ENCODE data around the gene ABHD5. TPM values are rescaled to one million over a fixed set of nuclear protein-coding genes. Genes with fewer than 3 reads are reported as not detected.

The ABHD5 gene
- total and polyA plus RNA-seq, 2 of the 8 experiments (the other 6 are each of a cell fraction or from before 2014, with no cell fraction given), result 10.5 to 16.4 TPM

DNA sequence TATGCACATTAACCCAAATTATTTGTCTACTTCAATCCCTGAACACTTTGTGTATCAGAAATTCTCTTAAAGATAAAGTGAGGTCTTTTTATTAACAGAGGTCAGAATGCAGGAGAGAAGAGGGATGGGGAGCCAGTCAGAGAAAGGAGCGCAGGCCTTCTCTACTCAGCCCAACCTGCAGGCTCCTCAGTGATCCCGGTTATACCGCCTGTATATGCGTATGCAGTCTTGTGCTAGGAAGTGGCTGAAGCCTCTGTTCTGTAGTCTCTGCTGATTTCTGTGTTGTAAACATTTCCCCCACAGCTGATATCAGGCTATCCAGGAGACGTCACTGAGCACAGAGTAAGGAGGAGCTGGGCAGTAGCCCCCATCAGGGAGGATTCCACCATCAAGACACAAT lies 57.9 kb downstream of the ABHD5 start:
- no peak overlapping the region for H3K14ac ChIP-seq (ENCODE audit: insufficient read length)
- no peaks in the 10 kb centered on the region; a peak in 2 of 7 replicates for H3K27me3 ChIP-seq (replicated peaks in 1 of 4; ENCODE audit: control insufficient read depth in 3 of 4, extremely low read depth in 1 of 4, insufficient read depth in 3 of 4, low read length in 3 of 4)
- peaks cover 7 to 10% of the 10 kb centered on the region in 2 experiments; a peak in 3 of 4 replicates for H3K9me3 ChIP-seq (ENCODE audit: insufficient read depth in 2 of 2, low read depth in 1 of 2, low read length in 1 of 2)
- H3K23me2 ChIP-seq (ENCODE audit: low read depth, low read length), result no peaks in the 10 kb centered on the region
- no peak for DNase-seq (ENCODE audit: low read depth in 1 of 2, low spot score in 2 of 2)
- H3K79me1 ChIP-seq (ENCODE audit: low read depth, low read length), result no peaks in the 10 kb centered on the region
- no peak overlapping the region for H2BK20ac ChIP-seq (ENCODE audit: low read length)
- TF ChIP-seq JUN (IDR thresholded peaks at IDR 0.05; ENCODE audit: low read depth, low read length) (no peak), CBX8 (IDR thresholded peaks at IDR 0.05; ENCODE audit: borderline replicate concordance, low read depth, low read length) (no peak), BACH1 (IDR thresholded peaks at IDR 0.05; ENCODE audit: low read length) (no peak), CHD1 (IDR thresholded peaks at IDR 0.05; ENCODE audit: low read depth, low read length) (no peak), EZH2 (IDR thresholded peaks at IDR 0.05; ENCODE audit: low read depth, low read length, severe bottlenecking) (no peak), ATF3 (IDR thresholded peaks at IDR 0.05; ENCODE audit: insufficient read depth, low read depth, low read length) (no peak), TEAD4 (IDR thresholded peaks at IDR 0.05; ENCODE audit: low read depth, low read length) (no peak), CHD2 (IDR thresholded peaks at IDR 0.05; ENCODE audit: low read length) (no peak), GABPA (IDR thresholded peaks at IDR 0.05; ENCODE audit: borderline replicate concordance, insufficient read depth, low read length) (no peak), NRF1 (IDR thresholded peaks at IDR 0.05; ENCODE audit: low read depth, low read length) (no peak)
- TF ChIP-seq, protein P1, sequence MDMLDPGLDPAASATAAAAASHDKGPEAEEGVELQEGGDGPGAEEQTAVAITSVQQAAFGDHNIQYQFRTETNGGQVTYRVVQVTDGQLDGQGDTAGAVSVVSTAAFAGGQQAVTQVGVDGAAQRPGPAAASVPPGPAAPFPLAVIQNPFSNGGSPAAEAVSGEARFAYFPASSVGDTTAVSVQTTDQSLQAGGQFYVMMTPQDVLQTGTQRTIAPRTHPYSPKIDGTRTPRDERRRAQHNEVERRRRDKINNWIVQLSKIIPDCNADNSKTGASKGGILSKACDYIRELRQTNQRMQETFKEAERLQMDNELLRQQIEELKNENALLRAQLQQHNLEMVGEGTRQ (IDR thresholded peaks at IDR 0.05; ENCODE audit: low read length), result no peak
- TF ChIP-seq, protein P2, sequence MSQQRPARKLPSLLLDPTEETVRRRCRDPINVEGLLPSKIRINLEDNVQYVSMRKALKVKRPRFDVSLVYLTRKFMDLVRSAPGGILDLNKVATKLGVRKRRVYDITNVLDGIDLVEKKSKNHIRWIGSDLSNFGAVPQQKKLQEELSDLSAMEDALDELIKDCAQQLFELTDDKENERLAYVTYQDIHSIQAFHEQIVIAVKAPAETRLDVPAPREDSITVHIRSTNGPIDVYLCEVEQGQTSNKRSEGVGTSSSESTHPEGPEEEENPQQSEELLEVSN (IDR thresholded peaks at IDR 0.05), result no peak
- H3K4me2 ChIP-seq (ENCODE audit: insufficient read depth in 1 of 2, low read depth in 2 of 2, low read length in 2 of 2), result no peak overlapping the region
- POLR2A ChIA-PET (ENCODE audit: partially characterized antibody), result no interaction called here
- H3K23ac ChIP-seq (ENCODE audit: insufficient read length), result no peak overlapping the region
- peak overlapping the region; percentile 8; the same call in 1 of the 2 replicates for H4K8ac ChIP-seq (ENCODE audit: extremely low read depth, insufficient read depth, low read length)
- no peak overlapping the region for H3K27ac ChIP-seq (ENCODE audit: low read depth, low read length)
- no peak overlapping the region for H2BK12ac ChIP-seq (ENCODE audit: low read depth, low read length)
- H2AFZ ChIP-seq (ENCODE audit: low read length), result peak overlapping the region; percentile 68
- CTCF ChIA-PET (ENCODE audit: partially characterized antibody), result interaction anchor here (1.0 kb wide), 1 partner anchor 44 kb away, joined by 3 read pairs; no protein-coding TSS in a partner anchor
- H2BK5ac ChIP-seq (ENCODE audit: low read depth, low read length), result no peak overlapping the region
- no peaks in the 10 kb centered on the region for H3K36me3 ChIP-seq (ENCODE audit: control insufficient read depth in 2 of 4, insufficient read depth in 4 of 4, low read length in 3 of 4)
- H3K18ac ChIP-seq (ENCODE audit: extremely low read depth, low read length), result no peak overlapping the region
- no peaks in the 10 kb centered on the region for H3K79me2 ChIP-seq (ENCODE audit: control insufficient read depth in 1 of 2, insufficient read depth in 2 of 2, low read length in 2 of 2)
- peaks cover 0 to 2% (median 0%) of the 10 kb centered on the region in 4 experiments; a peak in 1 of 7 replicates for H3K4me1 ChIP-seq (replicated peaks in 1 of 4; ENCODE audit: control insufficient read depth in 3 of 4, insufficient read depth in 4 of 4, low read length in 3 of 4)
- H2BK120ac ChIP-seq (replicated peaks; ENCODE audit: low read depth, low read length), result no peak overlapping the region
- H4K5ac ChIP-seq (ENCODE audit: insufficient read length, low read depth, low read length), result no peak overlapping the region
- WGBS, 2 experiments (ENCODE audit: extremely low coverage in 1 of 2, insufficient coverage in 1 of 2, insufficient read length in 1 of 2, insufficient replicate concordance in 2 of 2, low coverage in 1 of 2, low lambda C conversion rate in 2 of 2, missing lambda C conversion rate in 1 of 2), result 83% methylated on average over 5 of the region's 5 CpGs; no CpG with 5 or more reads in 1 of the 2 experiments
- no peak overlapping the region for H4K91ac ChIP-seq (replicated peaks; ENCODE audit: insufficient read length, low read length)
- H3K9ac ChIP-seq (replicated peaks in 1 of 4; ENCODE audit: extremely low read depth in 1 of 4, low read depth in 3 of 4, low read length in 3 of 4), result no peak overlapping the region
- H3K4me3 ChIP-seq (ENCODE audit: extremely low read depth in 1 of 4, insufficient read depth in 2 of 4, low read depth in 3 of 4, low read length in 4 of 4), result no peak overlapping the region
- H2BK15ac ChIP-seq (ENCODE audit: low read length), result no peak overlapping the region
- no peak overlapping the region for H3K4ac ChIP-seq (replicated peaks; ENCODE audit: insufficient read length, low read depth, low read length)
- no peaks in the 10 kb centered on the region for H4K20me1 ChIP-seq (replicated peaks in 1 of 2; ENCODE audit: control insufficient read depth in 1 of 2, insufficient read depth in 2 of 2, low read length in 2 of 2)
- no peak overlapping the region for H3K56ac ChIP-seq (replicated peaks; ENCODE audit: insufficient read length, low read depth, low read length)
- H2AK5ac ChIP-seq (ENCODE audit: low read depth, low read length), result no peak overlapping the region
- FAIRE-seq, result no peak
